D721Med (cell line): Measurements from ENCODE around the gene ZNF692.

Source experiments
- DNase-seq: peaks from one replicate; pipeline ENCODE4 v3.0.0; 2011; ENCODE audit warnings: low spot score; ENCODE audit not compliant: insufficient read length
- FAIRE-seq: peaks from 2 replicates; lab custom pipeline; 2011; peaks lifted over from hg19 to GRCh38; lab: Jason Lieb, UNC
- CTCF ChIP-seq: IDR thresholded peaks from 2 replicates; pipeline ENCODE4 v1.5.1; 2012; ENCODE audit warnings: mild to moderate bottlenecking, control low read depth; ENCODE audit not compliant: insufficient read depth; ENCODE audit errors: missing control alignments

The ZNF692 gene

GRCh38 chr1:248841702-248842395 lies 17.0 kb downstream of the ZNF692 start:
- DNase-seq (no peak), FAIRE-seq (no peak)
- peak; percentile 75 for TF ChIP-seq CTCF

- DNase-seq (no peak), FAIRE-seq (no peak)
- no peak for TF ChIP-seq CTCF
Observed at GRCh38 chr1:248840946-248841345, 17.9 kb downstream of the ZNF692 start.

GRCh38 chr1:248839168-248839555 lies 19.7 kb downstream of the ZNF692 start:
- no peak for FAIRE-seq
- TF ChIP-seq CTCF = no peak
- no peak for DNase-seq

- no peak for TF ChIP-seq CTCF
- DNase-seq = no peak
- no peak for FAIRE-seq
Observed at GRCh38 chr1:248838357-248839167, 20.3 kb downstream of the ZNF692 start.

- no peak for TF ChIP-seq CTCF
- DNase-seq (peak; percentile 82), FAIRE-seq (no peak)
Observed at GRCh38 chr1:248837781-248838356, 21.0 kb downstream of the ZNF692 start, which contains the start of gene ZNF672. Gene ZNF672 (plus strand): TSS chr1:248838224. CDS start chr1:248847275, 9,051 bp downstream.

- TF ChIP-seq CTCF = no peak
- DNase-seq (no peak), FAIRE-seq (no peak)
Observed at GRCh38 chr1:248837045-248837780, 21.7 kb downstream of the ZNF692 start.
